ENCODE results near the gene CAMK2G.
"Not testable (repeated sequence)": the region's sequence is repeated elsewhere in the genome, so short reads cannot be mapped to it uniquely, and the experiment has no call there.

The CAMK2G gene

GRCh38 chr10:73810735-73811465, 63.5 kb downstream of the CAMK2G start:
- DNase-seq (ENCODE audit: low read depth), result peak; percentile 9

- DNase-seq (ENCODE audit: low read depth), result no peak
Observed at GRCh38 chr10:73810358-73810734, 64.0 kb downstream of the CAMK2G start.

- no peak for DNase-seq (ENCODE audit: low read depth)
Observed at GRCh38 chr10:73809061-73809818, 65.1 kb downstream of the CAMK2G start.

DNA sequence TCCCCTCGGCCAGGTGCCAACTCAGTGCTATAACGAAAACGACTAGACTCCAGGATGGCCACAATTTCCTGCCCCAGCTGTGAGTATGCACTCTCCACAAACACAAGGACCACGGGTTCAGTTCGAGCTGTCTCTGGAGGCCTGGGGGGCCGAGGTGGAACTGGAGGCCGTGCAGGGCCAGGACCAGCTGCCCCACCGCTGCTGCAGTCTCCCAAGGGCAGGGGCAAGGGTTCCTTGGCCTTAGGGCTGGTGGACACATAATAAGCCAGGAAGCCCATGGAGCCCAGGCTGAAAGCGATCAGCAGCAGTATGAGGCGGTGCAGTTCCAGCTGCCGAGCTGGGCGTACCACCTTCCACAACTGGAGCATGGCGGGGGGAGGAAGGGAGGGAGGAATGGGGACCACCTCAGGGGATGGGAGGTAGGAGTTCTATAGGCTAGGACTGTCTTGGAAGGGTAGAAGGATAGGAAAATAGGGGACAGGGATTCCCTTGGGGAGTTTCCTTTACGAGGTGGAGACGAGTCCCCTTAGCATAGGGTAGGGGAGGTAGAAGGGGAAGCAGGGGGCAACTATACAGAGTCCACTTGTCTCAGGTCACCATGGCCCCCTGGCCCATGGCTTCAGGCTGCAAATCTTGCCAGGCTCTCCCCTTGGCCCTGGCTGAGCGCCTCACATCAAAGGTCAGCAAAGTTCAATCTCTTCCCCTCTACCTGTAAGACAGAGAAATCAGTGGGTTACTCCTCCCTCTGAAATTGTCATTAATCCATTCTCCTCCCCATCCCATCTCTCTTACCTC, 66.1 kb downstream of the CAMK2G start:
- DNase-seq (ENCODE audit: low read depth), result no peak

GRCh38 chr10:73807471-73807870, 66.9 kb downstream of the CAMK2G start:
- DNase-seq (ENCODE audit: low read depth), result no peak

DNA sequence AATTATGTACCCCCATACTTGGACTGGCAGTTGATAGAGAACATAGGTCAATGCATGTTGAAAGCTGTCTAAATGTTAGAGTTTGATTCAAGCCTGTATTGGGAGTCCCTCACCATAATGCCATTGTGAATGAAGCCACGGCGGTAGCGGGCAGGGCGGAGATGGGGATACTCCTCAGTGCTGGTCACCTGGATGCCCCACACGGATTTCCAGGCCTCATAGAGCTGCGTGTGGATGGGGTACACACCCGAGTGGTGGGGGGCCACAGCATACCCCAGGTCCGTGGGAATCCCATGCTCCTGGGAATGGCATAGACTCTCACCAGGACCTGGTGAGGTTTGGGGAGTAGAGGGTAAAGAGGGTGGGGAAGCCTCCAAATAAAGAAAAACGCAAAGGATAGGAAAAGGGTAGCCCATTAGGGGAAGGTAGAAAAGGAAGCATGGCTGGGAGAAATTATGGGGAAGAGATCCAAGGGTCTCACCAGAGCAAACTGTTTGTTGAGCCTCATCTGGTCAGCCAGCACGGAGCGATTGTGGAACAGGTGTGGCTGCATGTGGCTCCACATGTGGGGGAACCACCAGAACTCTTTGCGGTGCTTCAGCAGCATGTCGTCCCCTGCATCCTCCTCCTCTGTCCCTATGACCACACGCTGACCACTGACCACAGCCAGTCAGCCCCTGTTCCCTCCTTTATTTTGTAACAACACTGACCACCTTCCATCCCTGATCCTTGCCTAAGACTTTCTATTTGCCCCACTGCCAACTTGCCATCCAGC, 68.0 kb downstream of the CAMK2G start:
- DNase-seq (ENCODE audit: low read depth), result no peak

GRCh38 chr10:73803680-73804286, 70.6 kb downstream of the CAMK2G start:
- DNase-seq (ENCODE audit: low read depth), result no peak

- no peak for DNase-seq (ENCODE audit: low read depth)
Observed at GRCh38 chr10:73802276-73802991, 71.9 kb downstream of the CAMK2G start.

DNA sequence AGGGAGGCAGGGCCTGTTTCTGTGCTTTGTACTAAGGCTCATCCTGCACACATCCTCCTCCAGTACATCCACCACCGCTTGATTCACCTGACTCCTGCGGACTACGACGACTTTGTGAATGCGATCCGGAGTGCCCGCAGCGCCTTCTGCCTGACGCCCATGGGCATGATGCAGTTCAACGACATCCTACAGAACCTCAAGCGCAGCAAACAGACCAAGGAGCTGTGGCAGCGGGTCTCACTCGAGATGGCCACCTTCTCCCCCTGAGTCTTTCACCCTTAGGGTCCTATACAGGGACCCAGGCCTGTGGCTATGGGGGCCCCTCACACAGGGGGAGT, 73.1 kb downstream of the CAMK2G start:
- no peak for DNase-seq (ENCODE audit: low read depth)

DNA sequence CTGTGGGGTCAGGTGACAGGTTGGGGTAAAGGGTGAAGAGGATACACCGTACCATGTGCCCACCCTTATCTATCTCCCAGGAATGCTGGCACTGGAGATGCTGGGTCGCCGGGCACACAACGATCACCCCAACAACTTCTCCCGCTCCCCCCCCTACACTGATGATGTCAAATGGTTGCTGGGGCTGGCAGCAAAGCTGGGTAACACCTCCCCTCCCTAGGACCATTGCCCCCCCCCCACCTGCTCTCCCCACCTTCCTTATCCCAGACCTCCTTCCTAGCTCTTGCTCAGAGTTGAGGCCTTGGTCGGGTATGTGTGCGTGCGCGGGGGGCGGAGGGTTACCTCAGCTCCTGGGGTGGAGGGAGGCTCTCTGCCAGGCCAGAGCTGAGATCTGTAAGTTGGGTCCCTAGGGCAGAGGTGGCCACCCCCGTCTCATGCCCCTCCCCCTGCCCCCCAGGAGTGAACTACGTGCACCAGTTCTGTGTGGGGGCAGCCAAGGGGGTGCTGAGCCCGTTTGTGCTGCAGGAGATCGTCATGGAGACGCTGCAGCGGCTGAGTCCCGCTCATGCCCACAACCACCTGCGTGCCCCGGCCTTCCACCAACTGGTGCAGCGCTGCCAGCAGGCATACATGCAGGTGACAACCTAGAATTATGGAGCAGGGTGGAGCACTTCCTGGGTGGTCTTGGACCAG, 73.6 kb downstream of the CAMK2G start:
- no peak for DNase-seq (ENCODE audit: low read depth)

- no peak for DNase-seq (ENCODE audit: low read depth)
Observed at GRCh38 chr10:73799899-73800559, 74.3 kb downstream of the CAMK2G start.

DNA sequence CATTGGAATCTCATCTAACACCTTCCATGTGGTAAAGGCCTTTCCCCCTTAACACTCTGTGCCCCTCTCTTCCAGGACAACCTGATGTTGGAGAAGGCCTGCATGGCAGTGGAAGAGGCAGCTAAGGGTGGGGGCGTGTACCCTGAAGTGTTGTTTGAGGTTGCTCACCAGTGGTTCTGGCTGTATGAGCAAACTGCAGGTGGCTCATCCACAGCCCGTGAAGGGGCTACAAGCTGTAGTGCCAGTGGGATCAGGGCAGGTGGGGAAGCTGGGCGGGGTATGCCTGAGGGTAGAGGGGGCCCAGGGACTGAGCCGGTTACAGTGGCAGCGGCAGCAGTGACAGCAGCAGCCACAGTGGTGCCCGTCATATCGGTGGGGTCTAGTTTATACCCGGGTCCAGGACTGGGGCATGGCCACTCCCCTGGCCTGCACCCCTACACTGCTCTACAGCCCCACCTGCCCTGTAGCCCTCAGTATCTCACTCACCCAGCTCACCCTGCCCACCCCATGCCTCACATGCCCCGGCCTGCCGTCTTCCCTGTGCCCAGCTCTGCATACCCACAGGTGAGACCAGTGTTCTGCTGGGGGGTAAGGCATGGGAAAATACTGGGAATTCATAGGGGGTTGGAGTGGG, 75.3 kb downstream of the CAMK2G start:
- DNase-seq (ENCODE audit: low read depth), result no peak

DNA sequence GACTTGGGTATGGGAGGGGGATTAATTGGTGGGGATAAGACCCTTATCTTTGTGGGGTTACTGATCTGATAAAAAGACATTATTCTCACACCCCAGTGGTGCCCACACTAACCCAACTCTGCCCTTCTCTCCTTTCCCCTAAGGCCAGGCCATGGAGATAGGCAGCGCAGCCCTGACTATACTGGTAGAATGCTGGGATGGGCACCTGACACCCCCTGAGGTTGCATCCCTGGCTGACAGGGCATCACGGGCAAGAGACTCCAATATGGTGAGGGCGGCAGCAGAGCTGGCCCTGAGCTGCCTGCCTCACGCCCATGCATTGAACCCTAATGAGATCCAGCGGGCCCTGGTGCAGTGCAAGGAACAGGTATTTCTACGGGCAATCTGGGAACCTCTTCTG, 76.3 kb downstream of the CAMK2G start:
- DNase-seq (ENCODE audit: low read depth), result no peak

DNA sequence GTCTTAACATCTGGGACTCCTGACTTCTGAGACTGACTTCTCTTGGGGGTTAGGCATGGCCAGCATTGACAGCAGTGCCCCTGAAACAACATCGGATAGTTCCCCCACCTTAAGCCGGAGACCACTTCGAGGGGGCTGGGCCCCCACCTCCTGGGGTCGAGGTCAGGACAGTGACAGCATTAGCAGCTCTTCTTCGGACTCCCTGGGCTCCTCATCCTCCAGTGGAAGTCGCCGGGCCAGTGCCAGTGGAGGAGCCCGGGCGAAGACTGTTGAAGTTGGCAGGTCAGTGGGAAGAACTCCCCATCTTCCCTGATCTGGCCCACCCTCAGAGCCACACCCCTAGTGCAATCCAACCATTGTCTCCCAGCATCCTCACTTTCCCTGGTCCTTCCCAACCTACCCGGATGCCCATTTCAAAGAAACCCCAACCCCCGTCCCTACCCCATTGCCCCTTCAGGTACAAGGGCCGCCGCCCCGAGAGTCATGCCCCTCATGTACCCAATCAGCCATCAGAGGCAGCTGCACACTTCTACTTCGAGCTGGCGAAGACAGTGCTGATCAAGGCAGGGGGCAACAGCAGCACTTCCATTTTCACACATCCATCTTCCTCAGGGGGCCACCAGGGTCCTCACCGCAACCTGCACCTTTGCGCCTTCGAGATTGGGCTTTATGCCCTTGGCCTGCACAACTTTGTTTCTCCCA, 76.9 kb downstream of the CAMK2G start:
- DNase-seq (ENCODE audit: low read depth), result no peak

GRCh38 chr10:73796766-73797165, 77.6 kb downstream of the CAMK2G start:
- no peak for DNase-seq (ENCODE audit: low read depth)

DNA sequence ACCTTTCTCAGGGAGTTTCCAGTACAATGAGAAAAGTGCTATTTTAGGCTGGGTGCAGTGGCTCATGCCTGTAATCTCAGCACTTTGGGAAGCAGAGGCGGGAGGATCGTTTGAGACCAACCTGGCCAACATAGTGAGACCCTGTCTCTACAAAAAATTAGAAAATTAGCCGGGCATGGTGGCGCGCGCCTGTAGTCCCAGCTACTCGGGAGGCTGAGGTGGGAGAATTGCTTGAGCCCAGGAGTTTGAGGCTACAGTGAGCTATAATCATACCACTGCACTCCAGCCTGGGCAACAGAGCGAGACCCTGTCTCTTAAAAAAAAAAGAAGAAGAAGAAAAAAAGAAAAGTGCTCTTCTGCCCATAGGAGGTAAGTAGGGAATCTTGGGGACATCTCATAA, 78.3 kb downstream of the CAMK2G start:
- not testable (repeated sequence) for DNase-seq (ENCODE audit: low read depth)

- not testable (repeated sequence) for DNase-seq (ENCODE audit: low read depth)
Observed at GRCh38 chr10:73795491-73795890, 78.9 kb downstream of the CAMK2G start.

GRCh38 chr10:73793456-73793855, 80.9 kb downstream of the CAMK2G start:
- DNase-seq (ENCODE audit: low read depth), result no peak

Data from stimulated activated CD8-positive, alpha-beta memory T cell treated with anti-CD3 and anti-CD28 coated beads, Interleukin-7, amount 100 ng/mL, for 24 hours (primary cell).